ENCODE measurements around the gene APOBEC3H. TPM values are rescaled to one million over a fixed set of nuclear protein-coding genes. Genes with fewer than 3 reads are reported as not detected.
"Not testable (repeated sequence)": the region's sequence is repeated elsewhere in the genome, so short reads cannot be mapped to it uniquely, and the experiment has no call there.

APOBEC3H gene
- total RNA-seq, 1 experiment from 2014 or later, result not detected

- Histone ChIP-seq H3K4me3 (ENCODE audit: low read depth, low read length, poor library complexity, severe bottlenecking) (no peak overlapping the region), H3K36me3 (ENCODE audit: insufficient read depth, low read length, poor library complexity, severe bottlenecking) (no peaks in the 10 kb centered on the region), H3K4me1 (ENCODE audit: insufficient read depth, low read length, poor library complexity, severe bottlenecking) (peaks cover 8% of the 10 kb centered on the region), H3K9me3 (ENCODE audit: low read depth, low read length, poor library complexity, severe bottlenecking) (no peaks in the 10 kb centered on the region), H3K27ac (ENCODE audit: low read depth, low read length, poor library complexity, severe bottlenecking) (no peak overlapping the region), H3K27me3 (replicated peaks; ENCODE audit: insufficient read depth, low read depth, low read length, poor library complexity) (no peaks in the 10 kb centered on the region)
- ChIA-PET POLR2A (ENCODE audit: low non-redundant PET) (no interaction called here), CTCF (interaction anchor here (0.7 kb wide), 2 partner anchors 48 to 369 kb away, joined by 5 to 7 read pairs; no protein-coding TSS in a partner anchor)
- BruUV-seq (replicated peaks), result no TSS peak
- TF ChIP-seq EZH2 (IDR thresholded peaks at IDR 0.05; ENCODE audit: borderline replicate concordance, low read depth, low read length, poor library complexity, severe bottlenecking) (no peak), CTCF (conservative IDR thresholded peaks at IDR 0.05; ENCODE audit: low read depth, low read length) (no peak)
- intact Hi-C loops (cut with micrococcal nuclease; ENCODE audit: unreplicated experiment), result no loop called here
- no peak for DNase-seq (ENCODE audit: low spot score)
Observed at GRCh38 chr22:39078329-39078728, 18.7 kb upstream of the APOBEC3H start.

- intact Hi-C loops (cut with micrococcal nuclease; ENCODE audit: unreplicated experiment); BruUV-seq (replicated peaks); H3K27me3 ChIP-seq (replicated peaks; ENCODE audit: insufficient read depth, low read depth, low read length, poor library complexity); H3K27ac ChIP-seq (ENCODE audit: low read depth, low read length, poor library complexity, severe bottlenecking); DNase-seq (ENCODE audit: low spot score); H3K4me1 ChIP-seq (ENCODE audit: insufficient read depth, low read length, poor library complexity, severe bottlenecking); H3K4me3 ChIP-seq (ENCODE audit: low read depth, low read length, poor library complexity, severe bottlenecking); POLR2A ChIA-PET (ENCODE audit: low non-redundant PET); H3K9me3 ChIP-seq (ENCODE audit: low read depth, low read length, poor library complexity, severe bottlenecking); H3K36me3 ChIP-seq (ENCODE audit: insufficient read depth, low read length, poor library complexity, severe bottlenecking): not testable (repeated sequence)
- CTCF ChIA-PET, result interaction anchor here (0.6 kb wide), 1 partner anchor 136 kb away, joined by 4 read pairs; no protein-coding TSS in a partner anchor
Observed at GRCh38 chr22:39079054-39079637, 17.9 kb upstream of the APOBEC3H start.

- CTCF ChIA-PET, result interaction anchor here (0.6 kb wide), 1 partner anchor 65 kb away, joined by 3 read pairs; no protein-coding TSS in a partner anchor
Observed at GRCh38 chr22:39080052-39080762, 16.8 kb upstream of the APOBEC3H start.

More at GRCh38 chr22:39080052-39080762, 16.8 kb upstream of the APOBEC3H start:
- Histone ChIP-seq H3K4me1 (ENCODE audit: insufficient read depth, low read length, poor library complexity, severe bottlenecking) (peaks cover 8% of the 10 kb centered on the region), H3K36me3 (ENCODE audit: insufficient read depth, low read length, poor library complexity, severe bottlenecking) (no peaks in the 10 kb centered on the region), H3K4me3 (ENCODE audit: low read depth, low read length, poor library complexity, severe bottlenecking) (no peak overlapping the region), H3K27me3 (replicated peaks; ENCODE audit: insufficient read depth, low read depth, low read length, poor library complexity) (no peaks in the 10 kb centered on the region), H3K9me3 (ENCODE audit: low read depth, low read length, poor library complexity, severe bottlenecking) (no peaks in the 10 kb centered on the region), H3K27ac (ENCODE audit: low read depth, low read length, poor library complexity, severe bottlenecking) (no peak overlapping the region)
- TF ChIP-seq EZH2 (IDR thresholded peaks at IDR 0.05; ENCODE audit: borderline replicate concordance, low read depth, low read length, poor library complexity, severe bottlenecking) (no peak), CTCF (conservative IDR thresholded peaks at IDR 0.05; ENCODE audit: low read depth, low read length) (no peak)
- no TSS peak for BruUV-seq (replicated peaks)
- no peak for DNase-seq (ENCODE audit: low spot score)
- intact Hi-C loops (cut with micrococcal nuclease; ENCODE audit: unreplicated experiment), result no loop called here
- POLR2A ChIA-PET (ENCODE audit: low non-redundant PET), result no interaction called here
